HFFc6 (cell line): ENCODE results near the gene NME8. TPM values are rescaled to one million over a fixed set of nuclear protein-coding genes. Genes with fewer than 3 reads are reported as not detected.
"Not testable (repeated sequence)": the region's sequence is repeated elsewhere in the genome, so short reads cannot be mapped to it uniquely, and the experiment has no call there.

Source experiments
- DNase-seq: peaks from one replicate; pipeline ENCODE4 v3.0.0-alpha.2; 2018
- H3K27ac Mint-ChIP-seq: 2 replicates; pipeline ENCODE4 v1.8.0; 2020; ENCODE audit warnings: mild to moderate bottlenecking, mixed read lengths
- H3K27me3 Mint-ChIP-seq: 2 replicates; pipeline ENCODE4 v1.8.0; 2021; ENCODE audit warnings: mild to moderate bottlenecking, moderate library complexity, mixed read lengths; ENCODE audit not compliant: insufficient read depth
- H3K36me3 Mint-ChIP-seq: 2 replicates; pipeline ENCODE4 v1.8.0; 2021; ENCODE audit warnings: low read depth, mixed read lengths
- H3K4me1 Mint-ChIP-seq: 2 replicates; pipeline ENCODE4 v1.8.0; 2020; ENCODE audit warnings: low read depth, mixed read lengths
- H3K4me3 Mint-ChIP-seq: 2 replicates; pipeline ENCODE4 v1.8.0; 2020; ENCODE audit warnings: mild to moderate bottlenecking, moderate library complexity, mixed read lengths
- H3K9me3 Mint-ChIP-seq: 2 replicates; pipeline ENCODE4 v1.8.0; 2020; ENCODE audit warnings: mild to moderate bottlenecking, mixed read lengths
- CTCF ChIP-seq: fragments of 200-600 bp; sonication (generic); IDR thresholded peaks from 2 replicates; pipeline ENCODE4 v1.5.0; 2021; ENCODE audit warnings: antibody characterized with exemption, mild to moderate bottlenecking
- long read RNA-seq: library from polyadenylated mRNA; unstranded; transcript quantifications from one replicate; pipeline ENCODE4 v2.0.0, GENCODE V29; 2019
- total RNA-seq, 6 experiments: library from RNA; stranded (reverse); fragmentation: NEBNext Ultra II Directional; extraction: Animal tissue kit (Norgen Biotek cat#: 25700); gene quantifications; 2 replicates in 1 of 6; 3 replicates in 5 of 6; pipeline ENCODE4 v1.2.3, GENCODE V29; 2021

The NME8 gene, protein sequence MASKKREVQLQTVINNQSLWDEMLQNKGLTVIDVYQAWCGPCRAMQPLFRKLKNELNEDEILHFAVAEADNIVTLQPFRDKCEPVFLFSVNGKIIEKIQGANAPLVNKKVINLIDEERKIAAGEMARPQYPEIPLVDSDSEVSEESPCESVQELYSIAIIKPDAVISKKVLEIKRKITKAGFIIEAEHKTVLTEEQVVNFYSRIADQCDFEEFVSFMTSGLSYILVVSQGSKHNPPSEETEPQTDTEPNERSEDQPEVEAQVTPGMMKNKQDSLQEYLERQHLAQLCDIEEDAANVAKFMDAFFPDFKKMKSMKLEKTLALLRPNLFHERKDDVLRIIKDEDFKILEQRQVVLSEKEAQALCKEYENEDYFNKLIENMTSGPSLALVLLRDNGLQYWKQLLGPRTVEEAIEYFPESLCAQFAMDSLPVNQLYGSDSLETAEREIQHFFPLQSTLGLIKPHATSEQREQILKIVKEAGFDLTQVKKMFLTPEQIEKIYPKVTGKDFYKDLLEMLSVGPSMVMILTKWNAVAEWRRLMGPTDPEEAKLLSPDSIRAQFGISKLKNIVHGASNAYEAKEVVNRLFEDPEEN
- not detected for total RNA-seq
- long read RNA-seq, result 0 reads

DNA sequence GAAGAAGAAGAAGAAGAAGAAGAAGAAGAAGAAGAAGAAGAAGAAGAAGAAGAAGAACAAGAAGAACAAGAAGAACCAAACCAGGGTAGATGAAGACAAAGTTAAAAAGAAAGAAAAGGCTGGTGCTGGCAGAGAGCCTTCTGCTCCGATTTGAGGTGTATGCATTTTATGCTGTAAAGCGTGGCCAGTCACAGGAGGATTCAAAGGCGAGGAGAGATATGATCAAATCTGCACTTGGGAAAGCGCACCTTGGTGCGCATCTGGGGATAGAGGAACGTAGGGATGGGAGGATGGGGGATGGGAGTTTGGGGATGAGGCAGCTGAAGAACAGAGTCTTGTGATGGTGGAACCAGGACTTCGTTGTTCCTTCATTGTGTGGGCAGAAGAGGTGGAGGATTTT, at the start of gene NME8:
Gene NME8, plus strand, starts transcription at position 301 of the 400 bp plus-strand sequence. CDS start 1,670 bp downstream, outside the sequence.
- Mint-ChIP-seq H3K4me1 (no peaks in the 10 kb centered on the region), H3K9me3 (peaks cover 39% of the 10 kb centered on the region), H3K4me3 (no peak within 1 kb of the TSS), H3K36me3 (peaks cover 11% of the 10 kb centered on the region; the same call in 1 of the 2 replicates), H3K27ac (no peak within 1 kb of the TSS), H3K27me3 (no peaks in the 10 kb centered on the region)
- DNase-seq, result no peak
- no peak for TF ChIP-seq CTCF

GRCh38 chr7:37806152-37806551, 42.2 kb upstream of the NME8 start:
- H3K27ac Mint-ChIP-seq, result no peak overlapping the region
- no peaks in the 10 kb centered on the region for H3K4me1 Mint-ChIP-seq
- no peak overlapping the region for H3K4me3 Mint-ChIP-seq
- H3K36me3 Mint-ChIP-seq, result no peaks in the 10 kb centered on the region; the same call in 1 of the 2 replicates
- no peak for DNase-seq
- no peak for TF ChIP-seq CTCF
- H3K27me3 Mint-ChIP-seq, result no peaks in the 10 kb centered on the region
- peaks cover 30% of the 10 kb centered on the region for H3K9me3 Mint-ChIP-seq

GRCh38 chr7:37812161-37812580, 36.2 kb upstream of the NME8 start:
- H3K27me3 Mint-ChIP-seq, H3K4me3 Mint-ChIP-seq, H3K4me1 Mint-ChIP-seq, DNase-seq, H3K27ac Mint-ChIP-seq, H3K36me3 Mint-ChIP-seq: not testable (repeated sequence)
- H3K9me3 Mint-ChIP-seq, result peaks cover 50% of the 10 kb centered on the region

DNA sequence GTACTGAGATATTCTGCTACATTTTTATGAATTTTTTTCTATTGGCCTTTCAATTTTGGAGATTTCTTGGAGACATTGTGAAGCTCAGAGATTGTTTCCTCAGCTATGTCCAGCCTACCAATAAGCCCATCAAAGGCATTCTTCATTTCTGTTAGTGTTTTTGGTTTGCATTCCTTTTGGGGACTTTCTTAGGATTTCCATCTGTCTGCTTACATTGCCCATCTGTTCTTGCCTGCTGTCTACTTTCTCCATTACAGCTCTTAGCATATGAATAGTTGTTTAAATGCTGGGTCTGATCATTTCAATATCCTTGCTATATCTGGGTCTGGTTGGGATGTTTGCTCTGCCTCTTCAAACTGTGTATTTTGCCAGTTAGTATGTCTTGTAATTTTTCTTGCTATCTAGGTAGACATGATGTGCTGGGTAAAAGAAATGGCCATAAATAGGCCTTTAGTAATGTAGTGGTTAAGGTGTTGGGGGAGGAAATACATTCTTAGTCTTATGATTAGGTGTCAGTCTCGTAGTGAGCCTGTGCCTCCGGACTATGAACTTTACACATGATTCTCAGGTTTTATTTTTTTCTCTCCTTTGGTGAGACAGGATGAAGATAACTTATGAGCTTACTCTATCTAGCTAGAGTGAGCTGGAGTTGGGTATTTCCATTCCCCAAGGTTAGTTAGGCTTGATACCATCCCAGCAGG, 32.6 kb upstream of the NME8 start:
- Mint-ChIP-seq H3K27me3 (no peaks in the 10 kb centered on the region), H3K4me1 (no peaks in the 10 kb centered on the region)

DNA sequence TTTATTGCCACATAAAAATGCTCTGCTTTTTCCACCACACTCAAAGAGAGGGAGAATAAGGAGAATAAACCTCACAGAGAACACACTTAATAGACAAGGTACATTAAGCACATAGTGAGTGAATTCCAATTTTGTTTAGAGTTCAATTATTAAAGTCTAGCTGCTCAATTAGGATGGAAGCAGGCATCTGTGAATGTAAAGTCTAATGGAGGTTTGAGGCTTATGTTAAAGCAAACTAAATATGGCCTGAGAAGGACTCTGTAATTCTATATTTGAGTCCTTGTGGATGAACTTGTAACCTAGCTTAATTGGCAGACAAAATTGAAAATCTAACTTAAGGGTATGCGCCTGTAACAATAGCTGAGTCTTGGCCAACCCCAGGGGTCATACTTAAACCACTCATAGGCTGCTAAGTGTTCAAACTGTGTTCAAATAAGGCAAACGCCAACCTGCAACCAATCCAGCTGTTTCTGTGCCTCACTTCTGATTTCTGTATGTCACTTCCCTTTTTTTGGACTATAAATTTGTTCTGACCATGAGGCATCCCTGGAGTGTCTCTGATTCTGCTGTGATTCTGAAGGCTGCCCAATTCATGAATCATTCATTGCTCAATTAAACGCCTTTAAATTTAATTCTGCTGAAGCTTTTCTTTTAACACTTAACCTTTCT, 31.3 kb upstream of the NME8 start:
- no peak overlapping the region for H3K27ac Mint-ChIP-seq
- H3K36me3 Mint-ChIP-seq, result no peaks in the 10 kb centered on the region
- H3K4me3 Mint-ChIP-seq, result no peak overlapping the region
- no peaks in the 10 kb centered on the region for H3K27me3 Mint-ChIP-seq
- no peak for TF ChIP-seq CTCF
- no peaks in the 10 kb centered on the region for H3K4me1 Mint-ChIP-seq
- H3K9me3 Mint-ChIP-seq, result peaks cover 61% of the 10 kb centered on the region
- DNase-seq, result no peak

More for the DNA sequence above, 32.6 kb upstream of the NME8 start:
- TF ChIP-seq CTCF, result no peak
- Mint-ChIP-seq H3K9me3 (peaks cover 68% of the 10 kb centered on the region), H3K4me3 (no peak overlapping the region), H3K36me3 (no peaks in the 10 kb centered on the region), H3K27ac (no peak overlapping the region)
- DNase-seq, result no peak
